Fibroblast of pulmonary artery (primary cell): Measurements from ENCODE around the gene SPAST.

Experiments used
- DNase-seq: peaks from one replicate; pipeline ENCODE4 v3.0.0-alpha.2; 2010; ENCODE audit warnings: low read depth
- H3K4me3 ChIP-seq: replicated peaks from 2 replicates; pipeline ENCODE4 v1.5.1; 2011; ENCODE audit warnings: low read depth, mild to moderate bottlenecking, control low read depth, low read length, moderate library complexity
- CTCF ChIP-seq: IDR thresholded peaks from 2 replicates; pipeline ENCODE4 v1.5.1; 2011; ENCODE audit warnings: mild to moderate bottlenecking, control low read depth, low read length, inconsistent platforms; ENCODE audit errors: missing control alignments

Gene SPAST

DNA sequence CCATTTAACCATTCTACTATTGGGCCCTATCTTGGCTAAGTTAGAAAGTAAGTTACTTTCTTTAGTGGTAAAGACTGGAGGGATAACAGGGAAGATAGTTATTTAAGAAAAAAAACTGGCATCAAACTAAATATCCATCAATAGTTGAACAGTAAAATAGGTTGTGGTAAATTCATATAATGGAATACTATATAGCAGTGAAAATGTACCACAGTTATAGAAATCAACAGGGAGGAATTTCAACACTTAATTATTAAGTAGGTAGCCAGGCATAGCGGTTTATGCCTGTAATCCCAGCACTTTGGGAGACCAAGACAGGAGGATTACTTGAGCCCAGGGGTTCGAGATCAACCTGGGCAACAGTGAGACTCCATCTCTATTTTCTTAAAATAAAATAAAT is 3.1 kb upstream of the SPAST start:
- no peak overlapping the region for H3K4me3 ChIP-seq
- no peak for TF ChIP-seq CTCF
- DNase-seq: no peak

GRCh38 chr2:32061430-32061829 is 1.9 kb upstream of the SPAST start:
- no peak for DNase-seq
- TF ChIP-seq CTCF: no peak
- H3K4me3 ChIP-seq: no peak overlapping the region

GRCh38 chr2:32061973-32062861 is 1.1 kb upstream of the SPAST start:
- no peak for TF ChIP-seq CTCF
- H3K4me3 ChIP-seq: peak overlapping the region; percentile 84
- peak; percentile 73 for DNase-seq

DNA sequence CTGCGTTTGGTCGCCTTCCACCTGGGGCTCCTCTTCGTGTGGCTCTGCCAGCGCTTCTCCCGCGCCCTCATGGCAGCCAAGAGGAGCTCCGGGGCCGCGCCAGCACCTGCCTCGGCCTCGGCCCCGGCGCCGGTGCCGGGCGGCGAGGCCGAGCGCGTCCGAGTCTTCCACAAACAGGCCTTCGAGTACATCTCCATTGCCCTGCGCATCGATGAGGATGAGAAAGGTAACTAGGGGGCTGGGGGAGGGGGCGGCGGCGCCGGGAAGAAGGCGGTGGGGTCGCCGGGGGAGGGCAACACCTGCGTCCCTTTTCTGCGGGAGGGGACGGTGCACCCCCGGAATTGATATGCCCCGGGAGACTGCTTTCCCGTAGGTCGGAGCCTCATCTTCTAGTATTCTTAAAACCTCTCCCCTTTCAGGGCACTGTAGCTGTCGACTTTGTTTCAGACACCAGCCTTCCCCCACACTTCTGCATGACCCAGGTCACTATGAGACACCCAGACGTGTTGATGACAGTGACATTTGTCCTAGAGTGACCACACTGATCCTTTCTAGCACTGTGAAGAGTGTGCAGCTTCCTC is 755 bp downstream of the SPAST start:
- peak overlapping the region; percentile 84 for H3K4me3 ChIP-seq
- DNase-seq: no peak
- no peak for TF ChIP-seq CTCF

GRCh38 chr2:32064713-32065112 is 1.4 kb downstream of the SPAST start:
- peak overlapping the region; percentile 84 for H3K4me3 ChIP-seq
- no peak for DNase-seq
- TF ChIP-seq CTCF: no peak

DNA sequence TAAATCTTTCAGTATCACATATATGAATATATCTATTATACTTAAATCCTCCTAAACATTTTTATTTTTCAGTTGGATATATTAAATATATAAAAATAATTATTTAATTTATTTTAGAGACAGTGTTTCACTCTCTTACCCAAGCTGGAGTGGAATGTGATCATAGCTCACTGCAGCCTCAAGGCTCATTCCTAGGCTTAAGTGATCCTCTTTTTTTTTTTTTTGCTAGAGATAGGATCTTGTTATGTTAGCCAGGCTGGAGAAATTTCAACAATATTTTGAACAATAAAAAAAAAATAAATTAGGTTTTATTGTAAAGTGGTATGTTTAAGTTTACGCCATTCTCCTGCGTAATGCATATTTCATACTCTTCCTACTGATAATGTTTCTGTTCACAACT is 4.2 kb downstream of the SPAST start:
- DNase-seq: no peak
- TF ChIP-seq CTCF: no peak
- no peak overlapping the region for H3K4me3 ChIP-seq
